Adrenal gland (tissue), 12 donors: Measurements from ENCODE around the gene C16orf89. TPM values are rescaled to one million over a fixed set of nuclear protein-coding genes. Genes with fewer than 3 reads are reported as not detected.
"Not testable (repeated sequence)": the region's sequence is repeated elsewhere in the genome, so short reads cannot be mapped to it uniquely, and the experiment has no call there.

Experiments used
- DNase-seq, 7 donors: peaks; one replicate each; pipeline ENCODE4 v3.0.0-alpha.2; 2019 to 2020
- H3K27ac ChIP-seq, 5 donors: fragments of 200-600 bp; sonication (generic) in 4 of 5; 1 replicate in 3 of 5; 2 replicates in 2 of 5; pipeline versions ENCODE4 v1.5.1 to v1.8.0; 2016 to 2020; ENCODE audit warnings: mild to moderate bottlenecking in 1 of 5
- H3K27me3 ChIP-seq: fragments of 200-600 bp; 2 replicates; pipeline ENCODE4 v1.8.0; 2021
- H3K36me3 ChIP-seq, 2 donors: fragments of 200-600 bp; replicated peaks in 1 of 2; 1 replicate in 1 of 2; 2 replicates in 1 of 2; pipeline versions ENCODE4 v1.5.1 to v1.8.0; 2018 to 2022
- H3K4me1 ChIP-seq, 2 donors: fragments of 200-600 bp; replicated peaks in 1 of 2; 1 replicate in 1 of 2; 2 replicates in 1 of 2; pipeline versions ENCODE4 v1.5.1 to v1.8.0; 2018 to 2021
- H3K4me3 ChIP-seq, 4 donors: fragments of 200-600 bp; sonication (generic) in 3 of 4; one replicate each; pipeline ENCODE4 v1.5.1; 2016 to 2018
- H3K9me3 ChIP-seq, 3 donors: fragments of 200-600 bp; sonication (generic) in 1 of 3; replicated peaks in 1 of 3; 1 replicate in 2 of 3; 2 replicates in 1 of 3; pipeline versions ENCODE4 v1.5.1 to v1.8.0; 2016 to 2021
- POLR2A ChIP-seq, 2 donors: fragments of 450-650 bp; IDR thresholded peaks; one replicate each; pipeline ENCODE4 v1.6.1; 2017; ENCODE audit warnings: antibody characterized with exemption in 2 of 2, mild to moderate bottlenecking in 2 of 2, moderate library complexity in 1 of 2
- WGBS, 4 donors: extraction: QIAGEN DNeasy Blood & Tissue Kit in 2 of 4; methylation state at CpG; one replicate each; pipeline versions ENCODE4 v1.1.5 to v1.1.7; 2013 to 2017; 5-methylcytosine and 5-hydroxymethylcytosine counted together
- intact Hi-C, 2 donors: fragments of 100-400 bp; cut with DNase I; formaldehyde crosslinking; loops; one replicate each; pipeline versions ENCODE4 v1.14.1 to v1.15.0; 2022 to 2023
- polyA plus RNA-seq, 3 donors: library from polyadenylated mRNA; stranded (reverse); fragments of 200-250 nt in 2 of 3; fragments of 350-450 nt in 1 of 3; fragmentation: Illumina TruSeq in 1 of 3; extraction: RNeasy Lipid Tissue Mini Kit (QIAGEN cat#74804) in 1 of 3; gene quantifications; one replicate each; pipeline ENCODE4 v1.2.3, GENCODE V29; 2013 to 2014
- total RNA-seq, 9 donors: library from RNA; depleted of rRNA in 4 of 9; stranded (reverse); fragments of >200 nt in 4 of 9; fragments of 120-200 nt in 1 of 9; fragmentation: NEBNext Ultra II Directional in 1 of 9; extraction: Animal tissue kit (Norgen Biotek cat#: 25700) in 1 of 9; gene quantifications; one replicate each; pipeline versions ENCODE4 v1.1.0 to v1.2.4, GENCODE V29; 2013 to 2023
- donor health status: healthy with polysubstance abuse.
- donor health status: Bipolar disorder and iron deficiency.
- donor health status: DM: yes; HTN: yes; CAD: no.
- donor health status: DM: no; HTN: no; CAD: no.
- donor health status: DM: no; HTN: no; CAD: no.
- donor health status: DM: yes; HTN: yes; CAD: no.

Gene C16orf89
- total and polyA plus RNA-seq, 12 donors, result 1.00 to 27.9 (median 4.6) TPM

GRCh38 chr16:5097470-5098220, 31.9 kb upstream of the C16orf89 start, which contains the start of gene EEF2KMT:
EEF2KMT (minus strand) TSS chr16:5097795; CDS start chr16:5097739, 56 bp downstream.
- peak within 1 kb of the TSS in 4 of 5 donors; percentile 65 to 83 (median 70) for H3K27ac ChIP-seq
- peak; percentile 100 for DNase-seq
- H3K4me3 ChIP-seq, result peak within 1 kb of the TSS; percentile 15 to 96 (median 70)
- H3K27me3 ChIP-seq, H3K4me1 ChIP-seq, intact Hi-C loops, H3K36me3 ChIP-seq, H3K9me3 ChIP-seq: not testable (repeated sequence)
- 0 to 1% (median 0%) methylated on average over 3 to 66 of the region's 67 CpGs for WGBS, 4 donors
- TF ChIP-seq POLR2A (IDR thresholded peaks at IDR 0.05), result peak; percentile 14 to 39

GRCh38 chr16:5097061-5097469, 31.3 kb upstream of the C16orf89 start:
- H3K9me3 ChIP-seq, intact Hi-C loops, H3K27me3 ChIP-seq, H3K4me1 ChIP-seq, H3K36me3 ChIP-seq: not testable (repeated sequence)
- WGBS, 4 donors, result 0 to 1% (median 0%) methylated on average over 7 to 23 of the region's 23 CpGs; no CpG with 5 or more reads in 1 of the 4 donors
- peak overlapping the region; percentile 15 to 96 (median 70) for H3K4me3 ChIP-seq
- H3K27ac ChIP-seq, result peak overlapping the region in 4 of 5 donors; percentile 54 to 83 (median 66)
- peak in 6 of 7 donors; percentile 32 to 78 (median 52) for DNase-seq

GRCh38 chr16:5096437-5097060, 30.8 kb upstream of the C16orf89 start:
- peak overlapping the region in 1 of 4 donors; percentile 92 for H3K4me3 ChIP-seq
- peak in 1 of 7 donors; percentile 29 for DNase-seq
- H3K27me3 ChIP-seq, H3K36me3 ChIP-seq, H3K9me3 ChIP-seq, intact Hi-C loops, H3K4me1 ChIP-seq: not testable (repeated sequence)
- 21 to 28% (median 24%) methylated on average over 6 to 7 of the region's 7 CpGs for WGBS, 4 donors
- H3K27ac ChIP-seq, result peak overlapping the region in 2 of 5 donors; percentile 54 to 83

GRCh38 chr16:5095145-5095830, 29.5 kb upstream of the C16orf89 start:
- DNase-seq, H3K27me3 ChIP-seq, H3K4me1 ChIP-seq, intact Hi-C loops, H3K27ac ChIP-seq, H3K9me3 ChIP-seq, H3K36me3 ChIP-seq, H3K4me3 ChIP-seq: not testable (repeated sequence)
- WGBS, 4 donors, result 59 to 67% (median 62%) methylated on average over 10 to 11 of the region's 11 CpGs

- WGBS, 4 donors, result 68 to 93% (median 79%) methylated on average over 3 to 11 of the region's 11 CpGs
- H3K27ac ChIP-seq, H3K4me3 ChIP-seq, intact Hi-C loops, DNase-seq, H3K4me1 ChIP-seq, H3K9me3 ChIP-seq, H3K36me3 ChIP-seq, H3K27me3 ChIP-seq: not testable (repeated sequence)
Observed at GRCh38 chr16:5093746-5094145, 28.0 kb upstream of the C16orf89 start.

- H3K36me3 ChIP-seq, intact Hi-C loops, H3K9me3 ChIP-seq, H3K4me3 ChIP-seq, H3K4me1 ChIP-seq, H3K27ac ChIP-seq, H3K27me3 ChIP-seq, DNase-seq: not testable (repeated sequence)
- 63 to 97% (median 84%) methylated on average over 4 to 8 of the region's 9 CpGs for WGBS, 4 donors
Observed at GRCh38 chr16:5093081-5093480, 27.3 kb upstream of the C16orf89 start.

GRCh38 chr16:5090592-5090991, 24.8 kb upstream of the C16orf89 start:
- intact Hi-C loops, H3K9me3 ChIP-seq, H3K36me3 ChIP-seq, DNase-seq, H3K4me3 ChIP-seq, H3K27me3 ChIP-seq, H3K27ac ChIP-seq, H3K4me1 ChIP-seq: not testable (repeated sequence)
- WGBS, 4 donors, result 90 to 96% (median 92%) methylated on average over 5 to 9 of the region's 9 CpGs

- H3K27ac ChIP-seq, intact Hi-C loops, H3K27me3 ChIP-seq, H3K4me3 ChIP-seq, H3K9me3 ChIP-seq, H3K4me1 ChIP-seq, H3K36me3 ChIP-seq: not testable (repeated sequence)
- 61 to 72% (median 71%) methylated on average over 21 to 26 of the region's 26 CpGs for WGBS, 4 donors
- DNase-seq, result peak in 2 of 7 donors; percentile 32 to 53
Observed at GRCh38 chr16:5089911-5090555, 24.3 kb upstream of the C16orf89 start.

GRCh38 chr16:5088936-5089335, 23.2 kb upstream of the C16orf89 start:
- H3K36me3 ChIP-seq, DNase-seq, H3K4me3 ChIP-seq, H3K9me3 ChIP-seq, H3K27ac ChIP-seq, intact Hi-C loops, H3K4me1 ChIP-seq, H3K27me3 ChIP-seq: not testable (repeated sequence)
- 91 to 97% (median 95%) methylated on average over 4 to 17 of the region's 17 CpGs for WGBS, 4 donors

- intact Hi-C loops, H3K36me3 ChIP-seq, H3K27ac ChIP-seq, H3K27me3 ChIP-seq, DNase-seq, H3K9me3 ChIP-seq, H3K4me3 ChIP-seq, H3K4me1 ChIP-seq: not testable (repeated sequence)
- WGBS, 4 donors, result 92 to 94% (median 93%) methylated on average over 14 to 18 of the region's 18 CpGs; no CpG with 5 or more reads in 1 of the 4 donors
Observed at GRCh38 chr16:5088086-5088790, 22.5 kb upstream of the C16orf89 start.
